PC-9 (cell line): Measurements from ENCODE around the gene RAET1L.

Experiments used
- CTCF ChIP-seq: fragments of 200-600 bp; sonication (generic); conservative IDR thresholded peaks from 2 replicates; pipeline ENCODE4 v1.6.1; 2017; ENCODE audit warnings: mixed run types, antibody characterized with exemption, mild to moderate bottlenecking, moderate library complexity
- EZH2 ChIP-seq: fragments of 200-600 bp; sonication (generic); IDR thresholded peaks from 2 replicates; pipeline ENCODE4 v1.8.0; 2017; ENCODE audit warnings: antibody characterized with exemption, low read depth

- TF ChIP-seq CTCF (no peak), EZH2 (no peak)
These were observed 39.8 kb downstream of the RAET1L start for GRCh38 chr6:149985481-149985937.
